NB4 (cell line): ENCODE data around the gene GALNT18.
A peak's percentile ranks its signal among the peaks of the same experiment; 100 is the strongest.

Experiments
- DNase-seq: peaks from one replicate; pipeline ENCODE4 v3.0.0; 2010; ENCODE audit warnings: low read depth
- H3K4me3 ChIP-seq: one replicate; pipeline ENCODE4 v1.5.1; 2011; ENCODE audit warnings: mild to moderate bottlenecking, low read depth, low read length, moderate library complexity
- CTCF ChIP-seq: IDR thresholded peaks from one replicate; pipeline ENCODE4 v1.5.1; 2012; ENCODE audit warnings: low read depth, low read length
- MAX ChIP-seq: IDR thresholded peaks from 2 replicates; pipeline ENCODE4 v1.6.1; 2011; ENCODE audit warnings: low read depth, low read length
- MYC ChIP-seq: IDR thresholded peaks from 2 replicates; pipeline ENCODE4 v1.6.1; 2011; ENCODE audit warnings: low read depth, low read length
- POLR2A ChIP-seq: IDR thresholded peaks from 2 replicates; pipeline ENCODE4 v1.6.1; 2011; ENCODE audit warnings: mild to moderate bottlenecking; ENCODE audit not compliant: insufficient read length; ENCODE audit errors: extremely low read depth

Gene GALNT18

GRCh38 chr11:11618973-11619435 is 2.8 kb downstream of the GALNT18 start:
- peak; percentile 55; the same call in 1 of the 2 replicates for TF ChIP-seq MAX
- TF ChIP-seq MYC = no peak
- TF ChIP-seq POLR2A = no peak
- TF ChIP-seq CTCF = peak; percentile 2
- DNase-seq = no peak
- no peak overlapping the region for H3K4me3 ChIP-seq

GRCh38 chr11:11615086-11615485 is 6.7 kb downstream of the GALNT18 start:
- DNase-seq = no peak
- TF ChIP-seq MAX = no peak
- no peak for TF ChIP-seq MYC
- no peak for TF ChIP-seq POLR2A
- TF ChIP-seq CTCF = no peak

GRCh38 chr11:11612439-11612838 is 9.4 kb downstream of the GALNT18 start:
- TF ChIP-seq MAX (no peak), POLR2A (no peak), MYC (no peak), CTCF (no peak)
- H3K4me3 ChIP-seq = no peak overlapping the region
- DNase-seq = no peak

More at GRCh38 chr11:11615086-11615485, 6.7 kb downstream of the GALNT18 start:
- no peak overlapping the region for H3K4me3 ChIP-seq

GRCh38 chr11:11611381-11611780 is 10.4 kb downstream of the GALNT18 start:
- TF ChIP-seq MAX (no peak), CTCF (no peak), MYC (no peak), POLR2A (no peak)
- no peak overlapping the region for H3K4me3 ChIP-seq
- DNase-seq = no peak

GRCh38 chr11:11608783-11609232 is 13.0 kb downstream of the GALNT18 start:
- no peak overlapping the region for H3K4me3 ChIP-seq
- no peak for DNase-seq
- no peak for TF ChIP-seq MYC
- TF ChIP-seq MAX = no peak
- no peak for TF ChIP-seq POLR2A
- no peak for TF ChIP-seq CTCF

- H3K4me3 ChIP-seq = no peak overlapping the region
- TF ChIP-seq MYC (no peak), CTCF (no peak), MAX (no peak), POLR2A (no peak)
- DNase-seq = no peak
Measured at GRCh38 chr11:11607772-11608171, 14.0 kb downstream of the GALNT18 start.
